Measurements from ENCODE around the gene MLST8. TPM values are rescaled to one million over a fixed set of nuclear protein-coding genes. Genes with fewer than 3 reads are reported as not detected.

MLST8 gene
- total RNA-seq, 3 donors from 2014 or later, result 25.5 to 30.9 (median 29.8) TPM

GRCh38 chr16:2174396-2175131, 30.7 kb upstream of the MLST8 start:
- no peak for ATAC-seq
- Histone ChIP-seq H3K4me1 (ENCODE audit: low read depth) (no peaks in the 10 kb centered on the region), H3K36me3 (ENCODE audit: low read depth) (peaks cover 3% of the 10 kb centered on the region), H3K4me3 (no peak overlapping the region), H3K9me3 (no peaks in the 10 kb centered on the region)
- DNase-seq, result no peak
- intact Hi-C loops (cut with DNase I, micrococcal nuclease), result no loop called here
- TF ChIP-seq, protein P1, sequence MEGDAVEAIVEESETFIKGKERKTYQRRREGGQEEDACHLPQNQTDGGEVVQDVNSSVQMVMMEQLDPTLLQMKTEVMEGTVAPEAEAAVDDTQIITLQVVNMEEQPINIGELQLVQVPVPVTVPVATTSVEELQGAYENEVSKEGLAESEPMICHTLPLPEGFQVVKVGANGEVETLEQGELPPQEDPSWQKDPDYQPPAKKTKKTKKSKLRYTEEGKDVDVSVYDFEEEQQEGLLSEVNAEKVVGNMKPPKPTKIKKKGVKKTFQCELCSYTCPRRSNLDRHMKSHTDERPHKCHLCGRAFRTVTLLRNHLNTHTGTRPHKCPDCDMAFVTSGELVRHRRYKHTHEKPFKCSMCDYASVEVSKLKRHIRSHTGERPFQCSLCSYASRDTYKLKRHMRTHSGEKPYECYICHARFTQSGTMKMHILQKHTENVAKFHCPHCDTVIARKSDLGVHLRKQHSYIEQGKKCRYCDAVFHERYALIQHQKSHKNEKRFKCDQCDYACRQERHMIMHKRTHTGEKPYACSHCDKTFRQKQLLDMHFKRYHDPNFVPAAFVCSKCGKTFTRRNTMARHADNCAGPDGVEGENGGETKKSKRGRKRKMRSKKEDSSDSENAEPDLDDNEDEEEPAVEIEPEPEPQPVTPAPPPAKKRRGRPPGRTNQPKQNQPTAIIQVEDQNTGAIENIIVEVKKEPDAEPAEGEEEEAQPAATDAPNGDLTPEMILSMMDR (IDR thresholded peaks at IDR 0.05), result no peak

DNA sequence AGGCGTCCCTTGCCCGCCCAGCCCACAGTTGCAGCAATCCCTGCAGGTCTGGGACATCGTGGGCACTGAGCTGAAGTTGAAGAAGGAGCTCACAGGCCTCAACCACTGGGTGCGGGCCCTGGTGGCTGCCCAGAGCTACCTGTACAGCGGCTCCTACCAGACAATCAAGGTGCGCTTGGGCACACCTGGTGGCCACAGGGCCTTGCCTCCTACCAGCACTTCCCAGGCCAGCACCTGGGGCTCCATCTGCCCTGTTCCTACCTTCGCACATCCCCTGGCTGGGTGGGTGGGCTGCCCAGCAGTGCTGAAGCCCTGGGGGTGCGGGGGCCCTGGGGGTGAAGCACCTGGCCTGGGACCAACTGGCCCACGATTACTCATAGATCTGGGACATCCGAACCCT, 29.8 kb upstream of the MLST8 start:
- intact Hi-C loops (cut with DNase I, micrococcal nuclease), result no loop called here

DNA sequence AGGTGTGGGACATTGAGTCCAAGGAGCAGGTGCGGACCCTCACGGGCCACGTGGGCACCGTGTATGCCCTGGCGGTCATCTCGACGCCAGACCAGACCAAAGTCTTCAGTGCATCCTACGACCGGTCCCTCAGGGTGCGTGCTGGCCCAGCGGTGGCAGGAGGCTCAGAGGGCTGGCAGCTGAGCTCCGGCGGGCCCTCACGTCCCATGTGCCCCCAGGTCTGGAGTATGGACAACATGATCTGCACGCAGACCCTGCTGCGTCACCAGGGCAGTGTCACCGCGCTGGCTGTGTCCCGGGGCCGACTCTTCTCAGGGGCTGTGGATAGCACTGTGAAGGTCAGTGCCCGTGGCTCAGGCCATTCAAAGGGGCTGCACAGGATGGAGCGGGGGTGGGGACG, 29.2 kb upstream of the MLST8 start:
- peaks cover 3% of the 10 kb centered on the region for H3K36me3 ChIP-seq (ENCODE audit: low read depth)
- intact Hi-C loops (cut with DNase I, micrococcal nuclease), result no loop called here
- ATAC-seq (no peak), DNase-seq (no peak)
- TF ChIP-seq, protein P1 (IDR thresholded peaks at IDR 0.05), result no peak
- no peak overlapping the region for H3K4me3 ChIP-seq
- H3K9me3 ChIP-seq, result no peaks in the 10 kb centered on the region
- H3K4me1 ChIP-seq (ENCODE audit: low read depth), result no peaks in the 10 kb centered on the region

More for the DNA sequence above, 29.8 kb upstream of the MLST8 start:
- TF ChIP-seq, protein P1 (IDR thresholded peaks at IDR 0.05), result no peak
- DNase-seq (no peak), ATAC-seq (peak; percentile 5)
- Histone ChIP-seq H3K4me3 (no peak overlapping the region), H3K9me3 (no peaks in the 10 kb centered on the region), H3K4me1 (ENCODE audit: low read depth) (no peaks in the 10 kb centered on the region), H3K36me3 (ENCODE audit: low read depth) (peaks cover 3% of the 10 kb centered on the region)

- DNase-seq, result no peak
- peaks cover 3% of the 10 kb centered on the region for H3K36me3 ChIP-seq (ENCODE audit: low read depth)
- ATAC-seq, result no peak
- TF ChIP-seq, protein P1 (IDR thresholded peaks at IDR 0.05), result no peak
- no peak overlapping the region for H3K4me3 ChIP-seq
- intact Hi-C loops (cut with DNase I, micrococcal nuclease), result no loop called here
- H3K9me3 ChIP-seq, result no peaks in the 10 kb centered on the region
- H3K4me1 ChIP-seq (ENCODE audit: low read depth), result no peaks in the 10 kb centered on the region
Observed at GRCh38 chr16:2177101-2177500, 28.2 kb upstream of the MLST8 start.

DNA sequence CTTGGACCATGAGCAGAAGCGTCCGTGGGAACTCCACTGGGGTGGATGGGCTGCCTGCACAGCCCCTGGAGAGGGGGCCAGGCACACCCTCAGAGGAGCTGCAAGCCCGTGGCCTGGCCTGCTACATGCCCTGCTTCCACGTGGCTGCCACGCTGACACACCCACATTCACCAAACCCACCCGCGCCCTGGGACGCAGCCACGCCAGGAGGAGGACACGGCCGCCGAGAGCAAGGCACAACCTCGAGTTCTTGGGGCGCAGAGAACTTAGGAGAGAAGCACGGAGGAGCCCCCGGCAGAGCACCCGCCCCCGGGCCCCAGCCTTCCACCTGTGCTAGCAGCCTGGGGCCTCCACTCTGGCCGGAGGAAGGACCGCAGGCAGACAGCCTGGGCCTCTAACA, 27.7 kb upstream of the MLST8 start:
- intact Hi-C loops (cut with DNase I, micrococcal nuclease), result no loop called here
- DNase-seq (no peak), ATAC-seq (no peak)
- H3K4me1 ChIP-seq (ENCODE audit: low read depth), result no peaks in the 10 kb centered on the region
- peaks cover 3% of the 10 kb centered on the region for H3K36me3 ChIP-seq (ENCODE audit: low read depth)
- TF ChIP-seq, protein P1 (IDR thresholded peaks at IDR 0.05), result no peak
- no peak overlapping the region for H3K4me3 ChIP-seq
- no peaks in the 10 kb centered on the region for H3K9me3 ChIP-seq

Data from mucosa of descending colon (tissue), 3 donors.